22Rv1 (cell line): ENCODE data around the gene SYT7.

ENCODE experiments used
- H3K27ac ChIP-seq: fragments of 450-650 bp; 2 replicates; pipeline ENCODE4 v1.5.1; 2017
- ZFX ChIP-seq: fragments of 450-650 bp; IDR thresholded peaks from 2 replicates; pipeline ENCODE4 v1.6.1; 2017; ENCODE audit warnings: antibody characterized with exemption, borderline replicate concordance
- TF ChIP-seq, protein P1 (sequence below): fragments of 450-650 bp; IDR thresholded peaks from 2 replicates; pipeline ENCODE4 v1.5.1; 2017; ENCODE audit warnings: mild to moderate bottlenecking

The SYT7 gene, protein sequence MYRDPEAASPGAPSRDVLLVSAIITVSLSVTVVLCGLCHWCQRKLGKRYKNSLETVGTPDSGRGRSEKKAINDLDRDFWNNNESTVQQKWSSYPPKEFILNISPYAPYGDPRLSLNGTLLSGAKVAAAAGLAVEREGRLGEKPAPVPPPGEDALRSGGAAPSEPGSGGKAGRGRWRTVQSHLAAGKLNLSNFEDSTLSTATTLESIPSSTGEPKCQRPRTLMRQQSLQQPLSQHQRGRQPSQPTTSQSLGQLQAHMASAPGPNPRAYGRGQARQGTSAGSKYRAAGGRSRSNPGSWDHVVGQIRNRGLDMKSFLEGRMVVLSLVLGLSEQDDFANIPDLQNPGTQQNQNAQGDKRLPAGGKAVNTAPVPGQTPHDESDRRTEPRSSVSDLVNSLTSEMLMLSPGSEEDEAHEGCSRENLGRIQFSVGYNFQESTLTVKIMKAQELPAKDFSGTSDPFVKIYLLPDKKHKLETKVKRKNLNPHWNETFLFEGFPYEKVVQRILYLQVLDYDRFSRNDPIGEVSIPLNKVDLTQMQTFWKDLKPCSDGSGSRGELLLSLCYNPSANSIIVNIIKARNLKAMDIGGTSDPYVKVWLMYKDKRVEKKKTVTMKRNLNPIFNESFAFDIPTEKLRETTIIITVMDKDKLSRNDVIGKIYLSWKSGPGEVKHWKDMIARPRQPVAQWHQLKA

DNA sequence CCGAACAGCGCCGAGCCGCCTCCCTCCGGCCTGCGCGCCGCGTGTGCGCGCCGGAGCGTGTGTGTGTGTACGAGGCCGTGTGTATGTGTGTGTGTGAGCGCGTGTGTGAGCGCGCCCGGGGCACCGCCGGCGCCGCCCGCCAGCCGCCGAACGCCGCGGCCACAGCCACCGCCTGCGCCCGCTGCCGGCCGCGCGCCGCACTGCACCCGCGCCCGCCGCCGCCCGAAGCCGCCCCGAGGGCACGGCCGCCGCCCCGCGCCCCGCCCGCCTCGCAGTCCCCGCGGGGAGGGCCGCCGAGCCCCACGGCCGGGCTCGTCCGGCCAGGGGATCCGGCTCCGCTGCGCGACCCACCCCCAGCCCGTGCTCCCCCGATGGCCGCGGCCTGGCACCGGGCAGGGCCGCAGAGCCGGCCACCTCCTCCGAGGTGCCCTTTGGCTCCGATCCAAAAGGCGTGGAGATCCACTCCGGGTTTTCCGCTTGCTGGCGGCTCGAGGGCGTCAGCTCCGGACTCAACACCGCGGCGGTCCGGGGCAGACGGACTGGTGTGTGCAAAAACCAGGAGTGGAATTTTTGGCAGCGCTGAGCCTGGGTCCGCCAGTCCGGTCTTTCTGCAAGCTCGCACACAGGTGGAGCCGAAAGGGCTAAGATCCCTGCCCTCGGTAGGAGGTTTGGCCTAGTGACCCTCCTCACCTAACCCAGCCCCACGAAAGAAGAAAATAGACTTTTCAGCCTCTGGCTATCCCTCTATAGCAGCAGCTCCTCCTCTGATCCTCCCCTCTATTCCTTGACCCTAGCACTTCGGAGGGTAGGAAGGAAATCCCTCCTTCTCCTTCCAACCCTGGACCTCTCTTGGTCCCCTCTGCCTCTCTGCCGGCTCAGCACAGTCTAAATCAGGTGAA lies at the start of gene SYT7:
Gene SYT7 (minus strand): TSS at position 47 of the 899 bp plus-strand sequence. CDS start 256 bp downstream, outside the sequence.
- H3K27ac ChIP-seq: peak within 1 kb of the TSS; percentile 62
- no peak for TF ChIP-seq ZFX
- TF ChIP-seq, protein P1, sequence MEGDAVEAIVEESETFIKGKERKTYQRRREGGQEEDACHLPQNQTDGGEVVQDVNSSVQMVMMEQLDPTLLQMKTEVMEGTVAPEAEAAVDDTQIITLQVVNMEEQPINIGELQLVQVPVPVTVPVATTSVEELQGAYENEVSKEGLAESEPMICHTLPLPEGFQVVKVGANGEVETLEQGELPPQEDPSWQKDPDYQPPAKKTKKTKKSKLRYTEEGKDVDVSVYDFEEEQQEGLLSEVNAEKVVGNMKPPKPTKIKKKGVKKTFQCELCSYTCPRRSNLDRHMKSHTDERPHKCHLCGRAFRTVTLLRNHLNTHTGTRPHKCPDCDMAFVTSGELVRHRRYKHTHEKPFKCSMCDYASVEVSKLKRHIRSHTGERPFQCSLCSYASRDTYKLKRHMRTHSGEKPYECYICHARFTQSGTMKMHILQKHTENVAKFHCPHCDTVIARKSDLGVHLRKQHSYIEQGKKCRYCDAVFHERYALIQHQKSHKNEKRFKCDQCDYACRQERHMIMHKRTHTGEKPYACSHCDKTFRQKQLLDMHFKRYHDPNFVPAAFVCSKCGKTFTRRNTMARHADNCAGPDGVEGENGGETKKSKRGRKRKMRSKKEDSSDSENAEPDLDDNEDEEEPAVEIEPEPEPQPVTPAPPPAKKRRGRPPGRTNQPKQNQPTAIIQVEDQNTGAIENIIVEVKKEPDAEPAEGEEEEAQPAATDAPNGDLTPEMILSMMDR: peak; percentile 81

DNA sequence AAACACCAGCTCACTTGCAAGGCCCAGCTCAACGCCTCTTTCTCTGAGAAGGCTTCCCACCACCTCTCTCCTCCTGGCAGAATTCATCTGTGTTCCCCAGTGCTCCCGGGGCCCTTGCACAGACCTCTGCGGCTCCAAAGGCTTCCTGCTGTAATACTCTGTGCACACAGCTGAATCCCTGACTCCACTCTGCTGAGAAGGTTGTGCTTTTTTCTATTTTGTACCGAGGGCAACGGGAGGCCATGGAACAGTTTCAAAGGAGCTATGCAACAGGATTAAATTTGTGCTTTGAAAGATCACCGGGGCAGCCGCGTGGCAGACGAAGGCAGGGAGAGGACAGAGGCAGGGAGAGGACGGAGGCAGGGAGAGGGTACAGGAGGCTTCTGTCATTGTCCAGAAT lies 49.2 kb upstream of the SYT7 start:
- no peak overlapping the region for H3K27ac ChIP-seq
- TF ChIP-seq, protein P1: no peak
- no peak for TF ChIP-seq ZFX

DNA sequence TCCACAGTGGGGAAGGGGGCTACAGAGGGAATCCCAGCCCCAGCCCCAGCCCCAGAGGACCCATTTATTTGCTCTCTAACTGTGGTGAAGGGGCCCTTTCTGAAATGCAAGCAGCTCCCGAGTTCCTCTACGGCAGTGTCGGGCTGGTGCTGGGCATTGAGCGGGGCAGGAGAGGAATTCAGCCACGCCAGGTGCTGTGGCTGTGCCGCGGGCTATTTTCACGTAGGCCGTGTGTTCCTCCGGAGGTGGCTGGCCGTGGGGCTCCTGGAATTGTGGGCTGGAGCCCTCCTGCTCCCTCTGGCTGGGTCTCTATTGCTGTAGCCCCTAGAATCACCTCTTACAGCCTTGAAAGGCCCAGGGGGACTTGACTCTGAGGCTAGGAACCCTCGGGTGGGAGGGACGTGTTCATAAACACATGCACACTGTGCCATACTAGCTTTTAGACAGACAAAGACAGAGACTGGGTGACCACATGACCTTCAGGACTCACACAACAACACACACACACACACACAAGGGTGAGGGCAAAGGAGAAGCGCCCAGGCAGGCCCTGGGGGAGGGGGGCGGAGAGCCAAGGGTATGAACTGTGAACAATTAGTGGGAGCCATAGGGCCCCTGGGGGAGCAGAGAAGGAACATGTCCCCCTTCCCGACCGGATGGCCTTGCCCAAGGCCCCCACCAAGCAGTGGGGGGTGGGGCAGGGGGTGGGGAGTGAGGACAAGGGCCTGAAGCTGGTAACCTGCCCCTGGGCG lies 48.4 kb upstream of the SYT7 start:
- TF ChIP-seq ZFX: no peak
- TF ChIP-seq, protein P1: no peak
- no peak overlapping the region for H3K27ac ChIP-seq

DNA sequence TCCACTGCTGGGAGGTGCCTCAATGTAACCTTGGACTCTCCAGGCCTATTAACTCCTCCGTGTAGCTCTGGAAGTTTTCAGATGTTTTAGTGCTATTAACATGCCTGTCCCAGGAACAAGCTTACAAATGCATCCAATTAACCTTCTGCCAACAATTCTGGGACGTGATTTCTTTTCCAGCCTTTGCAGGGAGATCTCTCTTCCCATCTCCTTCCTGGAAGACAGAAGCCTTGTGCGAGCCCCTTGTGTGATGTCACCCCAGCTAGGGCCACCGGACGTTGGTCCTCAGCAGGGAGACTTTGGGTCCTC lies 47.7 kb upstream of the SYT7 start:
- no peak overlapping the region for H3K27ac ChIP-seq
- TF ChIP-seq ZFX: no peak
- TF ChIP-seq, protein P1: no peak

DNA sequence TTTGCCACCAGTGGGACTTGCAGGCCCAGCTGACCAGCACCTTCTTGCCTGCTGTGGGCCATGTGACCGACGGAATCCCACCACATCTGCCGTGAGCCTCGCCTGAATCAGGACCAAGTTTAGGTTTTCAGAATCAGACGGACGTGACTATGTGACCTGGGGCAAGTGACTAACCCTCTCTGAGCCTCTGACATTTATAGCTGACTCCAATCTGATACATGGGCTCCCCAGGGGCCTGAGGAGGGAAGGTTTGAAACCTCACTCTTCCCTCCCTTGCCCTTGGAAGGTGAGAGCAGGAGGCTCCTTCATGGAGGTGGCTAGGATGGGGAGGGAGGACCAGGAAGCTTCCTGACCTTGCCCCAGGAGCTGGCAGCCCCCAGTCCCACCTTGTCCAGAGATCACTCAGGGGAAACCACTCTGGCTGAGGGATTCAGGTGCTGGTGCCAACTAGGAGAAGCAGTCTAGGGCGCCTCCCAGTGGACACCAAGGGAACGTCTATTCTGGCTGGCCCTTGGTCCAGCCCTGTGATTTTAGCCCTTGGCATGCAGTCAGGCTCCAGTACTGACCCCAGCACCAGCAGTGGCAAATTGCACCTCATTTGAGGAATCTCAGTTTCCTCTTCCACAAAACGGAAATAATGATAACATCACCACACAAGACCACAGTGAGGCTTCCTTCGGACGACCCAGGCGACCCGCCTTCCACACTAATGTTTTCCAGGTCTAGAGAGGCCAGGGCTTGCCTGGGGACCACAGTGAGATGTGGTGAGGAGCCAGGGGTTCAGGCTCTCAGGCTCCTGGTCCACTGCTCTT lies 47.2 kb upstream of the SYT7 start:
- peak overlapping the region; percentile 94 for H3K27ac ChIP-seq
- TF ChIP-seq, protein P1: peak; percentile 94
- TF ChIP-seq ZFX: no peak
